NCI-H69 (cell line): Measurements from ENCODE around the gene STAMBPL1.

ENCODE experiments used
- DNase-seq: peaks from one replicate; lab custom pipeline; 2025; lab: John Stamatoyannopoulos, UW

The STAMBPL1 gene

GRCh38 chr10:88893611-88894010 lies 13.6 kb downstream of the STAMBPL1 start:
- DNase-seq = no peak

GRCh38 chr10:88895250-88895649 lies 15.2 kb downstream of the STAMBPL1 start:
- peak; percentile 60 for DNase-seq

GRCh38 chr10:88896372-88896993 lies 16.4 kb downstream of the STAMBPL1 start:
- peak; percentile 93 for DNase-seq

- peak; percentile 67 for DNase-seq
Observed at GRCh38 chr10:88896994-88897853, 17.2 kb downstream of the STAMBPL1 start.

GRCh38 chr10:88898727-88899126 lies 18.7 kb downstream of the STAMBPL1 start:
- peak; percentile 10 for DNase-seq

GRCh38 chr10:88899886-88900285 lies 19.8 kb downstream of the STAMBPL1 start:
- peak; percentile 60 for DNase-seq

GRCh38 chr10:88901206-88901983 lies 21.4 kb downstream of the STAMBPL1 start:
- DNase-seq = no peak

- no peak for DNase-seq
Observed at GRCh38 chr10:88901984-88902789, 22.1 kb downstream of the STAMBPL1 start.

- DNase-seq = no peak
Observed at GRCh38 chr10:88903715-88904114, 23.7 kb downstream of the STAMBPL1 start.

- no peak for DNase-seq
Observed at GRCh38 chr10:88906921-88907320, 26.9 kb downstream of the STAMBPL1 start.

GRCh38 chr10:88908194-88908593 lies 28.1 kb downstream of the STAMBPL1 start:
- no peak for DNase-seq

GRCh38 chr10:88911116-88911515 lies 31.1 kb downstream of the STAMBPL1 start:
- no peak for DNase-seq

- DNase-seq = no peak
Observed at GRCh38 chr10:88911851-88912250, 31.8 kb downstream of the STAMBPL1 start.

GRCh38 chr10:88913127-88913526 lies 33.1 kb downstream of the STAMBPL1 start:
- DNase-seq = peak; percentile 82

GRCh38 chr10:88913788-88914187 lies 33.7 kb downstream of the STAMBPL1 start:
- DNase-seq = peak; percentile 57

- DNase-seq = no peak
Observed at GRCh38 chr10:88915781-88916180, 35.7 kb downstream of the STAMBPL1 start.

- DNase-seq = no peak
Observed at GRCh38 chr10:88916231-88916630, 36.2 kb downstream of the STAMBPL1 start.

GRCh38 chr10:88916986-88917385 lies 36.9 kb downstream of the STAMBPL1 start:
- no peak for DNase-seq

GRCh38 chr10:88918191-88918905 lies 38.3 kb downstream of the STAMBPL1 start:
- DNase-seq = no peak

GRCh38 chr10:88919041-88919440 lies 39.0 kb downstream of the STAMBPL1 start:
- DNase-seq = no peak

- no peak for DNase-seq
Observed at GRCh38 chr10:88920198-88920597, 40.2 kb downstream of the STAMBPL1 start.
